ENCODE data around the gene PRDM16.

Gene PRDM16

GRCh38 chr1:3032371-3033039, 36.5 kb upstream of the PRDM16 start:
- no peak for DNase-seq (ENCODE audit: extremely low read depth in 1 of 2, low read depth in 1 of 2)

- DNase-seq (ENCODE audit: extremely low read depth in 1 of 2, low read depth in 1 of 2), result peak; percentile 8 to 16
Measured at GRCh38 chr1:3033040-3033789, 35.8 kb upstream of the PRDM16 start.

- no peak for DNase-seq (ENCODE audit: extremely low read depth in 1 of 2, low read depth in 1 of 2)
Measured at GRCh38 chr1:3033790-3034090, 35.3 kb upstream of the PRDM16 start.

GRCh38 chr1:3034162-3034561, 34.8 kb upstream of the PRDM16 start:
- DNase-seq (ENCODE audit: extremely low read depth in 1 of 2, low read depth in 1 of 2), result no peak

- no peak for DNase-seq (ENCODE audit: extremely low read depth in 1 of 2, low read depth in 1 of 2)
Measured at GRCh38 chr1:3034728-3035562, 34.1 kb upstream of the PRDM16 start.

GRCh38 chr1:3035563-3036446, 33.2 kb upstream of the PRDM16 start:
- DNase-seq (ENCODE audit: extremely low read depth in 1 of 2, low read depth in 1 of 2), result no peak

- DNase-seq (ENCODE audit: extremely low read depth in 1 of 2, low read depth in 1 of 2), result no peak
Measured at GRCh38 chr1:3036447-3037280, 32.3 kb upstream of the PRDM16 start.

- DNase-seq (ENCODE audit: extremely low read depth in 1 of 2, low read depth in 1 of 2), result no peak
Measured at GRCh38 chr1:3037281-3038040, 31.5 kb upstream of the PRDM16 start.

GRCh38 chr1:3038113-3038551, 30.9 kb upstream of the PRDM16 start:
- DNase-seq (ENCODE audit: extremely low read depth in 1 of 2, low read depth in 1 of 2), result no peak

- DNase-seq (ENCODE audit: extremely low read depth in 1 of 2, low read depth in 1 of 2), result no peak
Measured at GRCh38 chr1:3038571-3039181, 30.3 kb upstream of the PRDM16 start.

- DNase-seq (ENCODE audit: extremely low read depth in 1 of 2, low read depth in 1 of 2), result no peak
Measured at GRCh38 chr1:3040004-3040403, 29.0 kb upstream of the PRDM16 start.

- DNase-seq (ENCODE audit: extremely low read depth in 1 of 2, low read depth in 1 of 2), result no peak
Measured at GRCh38 chr1:3042481-3042880, 26.5 kb upstream of the PRDM16 start.

GRCh38 chr1:3049164-3049563, 19.8 kb upstream of the PRDM16 start:
- DNase-seq (ENCODE audit: extremely low read depth in 1 of 2, low read depth in 1 of 2), result no peak

GRCh38 chr1:3049905-3050304, 19.1 kb upstream of the PRDM16 start:
- DNase-seq (ENCODE audit: extremely low read depth in 1 of 2, low read depth in 1 of 2), result no peak

- DNase-seq (ENCODE audit: extremely low read depth in 1 of 2, low read depth in 1 of 2), result no peak
Measured at GRCh38 chr1:3050603-3051002, 18.4 kb upstream of the PRDM16 start.

- DNase-seq (ENCODE audit: extremely low read depth in 1 of 2, low read depth in 1 of 2), result no peak
Measured at GRCh38 chr1:3051270-3052268, 17.4 kb upstream of the PRDM16 start.

GRCh38 chr1:3052501-3052900, 16.5 kb upstream of the PRDM16 start:
- DNase-seq (ENCODE audit: extremely low read depth in 1 of 2, low read depth in 1 of 2), result no peak

All from activated CD8-positive, alpha-beta memory T cell treated with anti-CD3 and anti-CD28 coated beads for 1 hour (primary cell).